NCI-H1694 (cell line): Measurements from ENCODE around the gene THSD4.
"Not testable (repeated sequence)": the region's sequence is repeated elsewhere in the genome, so short reads cannot be mapped to it uniquely, and the experiment has no call there.

Source experiments
- DNase-seq: peaks from one replicate; lab custom pipeline; 2025; lab: John Stamatoyannopoulos, UW

Gene THSD4

DNA sequence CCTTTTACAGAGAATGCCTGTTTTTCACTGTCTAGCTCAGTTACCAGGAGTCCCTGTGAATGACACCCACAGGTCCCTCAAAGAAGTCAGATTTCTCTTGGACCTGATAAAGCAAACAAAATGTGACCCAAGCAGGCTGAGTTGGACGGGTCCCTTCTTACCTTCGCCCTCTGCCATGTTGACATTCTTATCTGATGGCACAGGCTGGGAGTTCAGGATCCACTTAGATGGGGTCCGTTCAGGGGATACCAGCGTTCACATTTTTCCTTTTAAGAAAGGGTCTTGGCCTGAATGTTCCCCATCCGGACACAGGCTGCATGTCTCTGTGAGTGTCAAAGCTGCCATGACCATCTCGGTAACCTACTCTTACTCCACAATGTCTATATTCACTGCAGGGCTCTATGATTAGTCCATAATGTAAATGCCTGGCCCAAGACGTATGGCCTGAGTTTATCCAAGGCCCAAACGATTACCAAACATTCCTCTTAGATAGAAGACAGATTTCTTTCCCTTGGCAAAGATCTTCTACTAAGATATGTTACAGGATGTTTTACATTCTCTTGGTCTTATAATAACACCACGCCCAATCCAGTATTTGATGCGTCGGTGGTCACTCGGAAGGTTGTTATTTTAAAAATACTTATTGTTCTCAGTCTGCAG lies 179.1 kb downstream of the THSD4 start:
- no peak for DNase-seq

- DNase-seq = no peak
Measured at GRCh38 chr15:71294911-71295602, 179.8 kb downstream of the THSD4 start.

GRCh38 chr15:71295603-71296314 lies 180.5 kb downstream of the THSD4 start:
- no peak for DNase-seq

DNA sequence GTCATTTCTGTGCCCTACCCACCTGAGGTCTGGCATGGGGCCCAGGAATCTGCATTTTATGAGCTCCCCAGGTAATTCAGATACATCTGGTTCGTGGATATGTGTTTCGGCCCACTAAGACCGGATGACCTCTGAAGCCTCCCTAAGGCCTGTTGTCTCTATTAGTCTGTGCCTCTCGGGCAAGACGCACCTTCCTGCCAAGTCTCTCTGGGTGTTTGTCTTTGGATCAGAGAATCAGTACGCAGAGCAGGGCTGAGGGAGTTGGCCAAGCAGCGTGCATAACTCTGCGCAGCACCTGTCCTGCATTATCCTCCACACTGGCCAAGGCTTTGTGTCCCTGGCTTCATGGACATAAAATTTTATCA lies 181.0 kb downstream of the THSD4 start:
- no peak for DNase-seq

GRCh38 chr15:71301958-71302621 lies 186.8 kb downstream of the THSD4 start:
- no peak for DNase-seq

DNA sequence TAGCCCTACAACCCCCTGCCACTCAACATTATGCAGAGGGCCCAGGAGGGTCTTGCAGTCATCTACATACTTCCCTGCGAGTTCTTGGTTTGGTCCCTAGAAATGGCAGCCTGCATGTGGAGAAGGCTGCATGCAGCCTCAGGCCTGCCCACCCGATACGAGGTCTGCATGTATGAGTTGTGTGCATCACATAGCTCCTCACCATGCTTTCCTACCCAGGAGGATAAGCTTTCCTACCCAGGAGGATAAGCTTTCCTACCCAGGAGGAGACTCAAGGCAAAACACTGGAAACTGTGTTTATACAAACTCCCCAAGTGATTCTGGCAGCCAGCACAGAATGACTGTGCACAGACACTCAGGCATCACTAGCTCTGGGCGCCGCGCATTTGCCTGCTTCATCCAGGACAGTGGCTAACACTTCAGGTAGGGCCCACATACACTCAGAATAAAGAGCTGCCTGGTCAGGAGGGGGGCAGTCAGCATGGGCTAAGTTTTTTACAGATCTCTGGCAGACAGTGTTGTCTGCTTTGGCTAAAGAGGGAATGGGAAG lies 187.7 kb downstream of the THSD4 start:
- no peak for DNase-seq

DNA sequence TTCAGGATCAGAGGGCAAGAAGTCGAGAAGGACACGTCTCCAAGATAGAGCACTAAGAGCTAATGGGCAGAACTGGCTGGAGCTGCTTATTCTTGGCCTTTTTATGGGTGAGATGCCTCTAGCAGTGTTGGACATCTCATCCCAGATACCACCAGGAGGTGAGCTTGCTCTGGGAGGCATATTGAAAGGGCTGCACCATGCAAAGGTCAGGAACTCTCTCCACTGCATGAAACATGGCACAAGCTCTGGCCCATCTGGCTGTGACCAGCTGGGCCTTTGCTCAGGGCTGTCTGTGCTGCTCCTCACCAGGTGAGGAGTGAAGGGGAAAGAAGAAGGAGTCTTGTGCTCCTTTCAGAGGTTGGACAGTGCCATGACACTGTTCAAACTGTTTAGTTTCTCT lies 188.7 kb downstream of the THSD4 start:
- no peak for DNase-seq

DNA sequence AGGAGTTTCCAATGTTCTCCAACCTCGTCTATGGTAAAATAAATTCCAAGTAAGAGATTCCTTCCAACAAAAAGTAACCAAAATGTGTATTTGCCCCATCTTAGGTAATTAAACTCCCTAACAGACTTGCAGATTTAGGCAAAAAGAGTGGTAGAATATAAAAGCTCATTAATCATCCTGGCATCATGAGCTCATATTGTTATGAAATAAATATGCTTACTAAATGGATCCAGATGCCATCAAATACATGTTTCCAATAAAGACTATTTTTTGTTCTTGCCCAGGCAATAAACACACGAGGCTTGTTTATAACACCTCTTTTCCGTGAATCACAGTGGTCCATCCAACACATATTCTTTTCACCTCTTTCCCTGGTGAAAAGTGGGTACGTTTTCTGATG lies 189.4 kb downstream of the THSD4 start:
- no peak for DNase-seq

DNA sequence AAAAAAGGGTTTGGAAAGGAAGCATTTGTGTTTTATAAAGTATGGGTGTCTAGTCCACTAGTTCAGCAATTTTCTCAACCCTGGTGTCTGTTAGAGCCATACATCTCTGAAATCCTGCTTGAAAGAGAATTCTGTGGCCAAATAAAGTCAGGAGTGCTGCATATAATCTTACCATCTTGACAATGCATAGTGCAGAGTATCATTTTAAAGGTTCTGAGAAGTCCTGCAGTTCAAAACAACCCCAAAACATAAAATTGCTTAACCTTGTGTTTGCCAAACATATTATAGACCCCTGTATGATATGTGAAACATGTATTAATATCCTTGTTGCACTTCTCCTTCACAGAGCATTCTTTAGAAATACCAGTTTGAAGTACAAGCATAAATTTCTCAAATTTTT lies 191.3 kb downstream of the THSD4 start:
- no peak for DNase-seq

- DNase-seq = no peak
Measured at GRCh38 chr15:71312194-71312708, 197.0 kb downstream of the THSD4 start.

GRCh38 chr15:71312731-71313460 lies 197.6 kb downstream of the THSD4 start:
- no peak for DNase-seq

DNA sequence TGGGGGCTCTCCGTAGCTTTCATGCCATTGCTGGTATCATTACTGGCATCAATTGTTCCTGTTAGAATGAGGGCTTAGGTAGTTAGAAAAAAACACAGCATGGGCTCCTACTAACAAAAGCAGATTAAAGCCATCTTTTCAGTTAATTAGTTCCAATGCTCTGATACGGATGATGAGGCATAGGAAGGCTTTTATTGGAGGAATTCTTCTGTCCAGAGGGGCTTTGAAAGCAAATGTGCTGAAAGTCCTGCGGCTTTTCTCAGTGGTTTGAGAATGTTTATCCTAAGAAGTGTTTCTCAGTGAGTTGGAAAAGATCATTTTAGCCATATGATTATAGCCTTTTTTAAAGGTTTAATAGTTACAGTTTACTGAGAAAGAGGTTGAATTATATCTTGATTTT lies 198.5 kb downstream of the THSD4 start:
- DNase-seq = no peak

- no peak for DNase-seq
Measured at GRCh38 chr15:71314956-71315537, 199.8 kb downstream of the THSD4 start.

- DNase-seq = no peak
Measured at GRCh38 chr15:71316911-71317310, 201.6 kb downstream of the THSD4 start.

DNA sequence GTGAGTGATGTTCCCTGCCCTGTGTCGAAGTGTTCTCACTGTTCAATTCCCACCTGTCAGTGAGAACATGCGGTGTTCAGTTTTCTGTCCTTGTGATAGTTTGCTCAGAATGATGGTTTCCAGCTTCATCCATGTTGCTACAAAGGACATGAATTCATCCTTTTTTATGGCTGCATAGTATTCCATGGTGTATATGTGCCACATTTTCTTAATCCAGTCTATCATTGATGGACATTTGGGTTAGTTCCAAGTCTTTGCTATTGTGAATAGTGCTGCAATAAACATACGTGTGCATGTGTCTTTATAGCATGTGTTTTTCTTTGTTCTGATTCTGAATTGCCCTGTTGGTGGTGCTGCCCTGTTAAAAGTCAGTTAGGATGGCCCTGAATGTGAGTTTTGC lies 204.2 kb downstream of the THSD4 start:
- DNase-seq = not testable (repeated sequence)

DNA sequence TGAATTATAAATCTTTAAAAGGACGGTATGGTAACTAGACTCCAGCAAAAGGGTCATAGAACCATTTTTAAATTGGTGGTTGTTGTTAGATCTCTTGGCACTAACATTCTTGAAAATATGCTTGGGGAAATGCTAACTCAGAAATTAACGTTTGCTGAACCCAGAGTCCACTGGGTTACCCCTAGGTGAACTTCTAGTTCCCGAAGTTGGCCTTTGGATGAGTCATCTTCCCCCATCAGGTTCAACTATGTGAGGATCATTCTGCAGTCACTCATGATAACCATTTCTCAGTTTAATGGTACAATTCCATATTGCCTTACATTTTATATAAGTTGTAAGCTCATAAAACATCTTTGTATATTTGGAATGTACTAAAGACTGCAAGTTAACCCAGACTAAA lies 204.7 kb downstream of the THSD4 start:
- no peak for DNase-seq

DNA sequence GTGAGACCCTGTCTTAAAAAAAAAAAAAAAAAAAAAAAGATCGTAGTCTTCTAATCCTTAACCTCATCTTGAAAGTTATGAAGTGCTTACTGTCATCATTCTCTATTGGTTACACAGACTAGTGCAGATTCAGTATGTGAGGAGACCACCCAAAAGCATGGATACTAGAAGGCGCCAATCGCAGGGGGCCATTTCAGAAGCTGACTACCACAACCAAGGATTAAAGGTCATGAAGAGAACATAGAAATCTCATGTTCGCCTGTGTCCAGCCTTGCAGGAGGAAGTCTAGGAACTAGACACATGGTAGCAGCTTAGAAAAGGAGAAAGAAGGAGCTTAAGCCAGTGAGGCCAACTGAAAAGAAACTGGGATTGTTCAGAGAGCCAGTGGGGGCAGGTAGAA lies 207.8 kb downstream of the THSD4 start:
- no peak for DNase-seq

GRCh38 chr15:71323584-71323983 lies 208.3 kb downstream of the THSD4 start:
- no peak for DNase-seq

DNA sequence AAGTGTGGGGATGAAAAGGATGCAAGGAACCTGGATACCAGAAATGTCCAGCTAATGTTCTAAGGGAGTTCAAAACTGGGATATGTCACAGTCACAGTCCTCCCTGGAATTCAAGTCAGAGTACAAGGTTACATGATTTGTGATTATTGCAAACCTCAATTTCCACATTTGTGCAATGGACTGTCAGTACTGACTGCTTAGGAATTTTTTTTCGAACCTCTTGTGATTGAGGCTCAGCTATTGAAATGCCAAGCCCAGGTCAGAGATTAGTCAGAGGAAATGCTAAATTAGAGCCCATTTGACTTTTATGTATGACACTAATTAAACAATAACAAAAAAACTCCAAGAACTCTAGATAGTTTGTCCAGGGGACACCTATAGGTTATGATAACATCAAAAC lies 210.2 kb downstream of the THSD4 start:
- DNase-seq = no peak

DNA sequence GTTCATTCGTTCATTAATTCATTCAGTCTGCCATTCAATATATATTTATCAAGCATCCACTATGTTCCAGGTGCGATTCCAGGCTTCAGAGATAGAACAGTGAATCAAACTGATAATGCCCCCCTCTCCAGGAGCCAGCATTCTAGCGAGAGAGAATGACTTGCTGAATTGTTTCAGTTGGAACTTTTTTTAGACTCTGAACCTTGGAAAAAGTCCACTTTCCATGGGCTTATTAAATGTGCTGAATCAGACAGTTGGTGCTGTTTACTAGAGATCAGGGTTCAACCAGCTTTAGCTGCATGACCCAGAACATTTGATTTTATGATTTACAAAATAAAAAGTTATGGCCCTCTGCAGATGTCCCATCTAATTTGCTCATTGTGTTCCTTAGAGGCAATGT lies 213.2 kb downstream of the THSD4 start:
- no peak for DNase-seq

GRCh38 chr15:71329041-71329440 lies 213.8 kb downstream of the THSD4 start:
- no peak for DNase-seq
